Testis (tissue), 2 donors: ENCODE data around the gene ADAMTSL5.

ENCODE experiments used
- CTCF ChIP-seq, 3 experiments: fragments of 450-650 bp in 2 of 3; fragments of 200-600 bp in 1 of 3; sonication (generic) in 1 of 3; IDR thresholded peaks; one replicate each; pipeline ENCODE4 v1.5.1; 2016 to 2019; ENCODE audit warnings: antibody characterized with exemption in 3 of 3, mild to moderate bottlenecking in 2 of 3, moderate library complexity in 1 of 3
- POLR2A ChIP-seq: fragments of 450-650 bp; IDR thresholded peaks from one replicate; pipeline ENCODE4 v1.6.1; 2017; ENCODE audit warnings: antibody characterized with exemption, mild to moderate bottlenecking, moderate library complexity

GRCh38 chr19:1455336-1456120, 57.3 kb downstream of the ADAMTSL5 start:
- TF ChIP-seq CTCF (IDR thresholded peaks at IDR 0.05) (no peak), POLR2A (no peak)
